Sigmoid colon (tissue), 7 donors: ENCODE measurements around the gene IRF2BPL. TPM values are rescaled to one million over a fixed set of nuclear protein-coding genes. Genes with fewer than 3 reads are reported as not detected.

Source experiments
- DNase-seq: peaks from one replicate; pipeline ENCODE4 v3.0.0-alpha.2; 2019
- H3K27ac ChIP-seq, 4 donors: fragments of 200-600 bp; sonication (generic); one replicate each; pipeline ENCODE4 v1.5.1; 2016 to 2019; ENCODE audit warnings: mild to moderate bottlenecking in 1 of 4
- H3K27me3 ChIP-seq, 3 donors: fragments of 200-600 bp; sonication (generic); one replicate each; pipeline ENCODE4 v1.5.1; 2019; ENCODE audit warnings: mild to moderate bottlenecking in 1 of 3
- H3K36me3 ChIP-seq, 4 donors: fragments of 200-600 bp; sonication (generic); one replicate each; pipeline ENCODE4 v1.5.1; 2016 to 2019
- H3K4me1 ChIP-seq, 4 donors: fragments of 200-600 bp; sonication (generic); one replicate each; pipeline ENCODE4 v1.5.1; 2017 to 2019
- H3K4me3 ChIP-seq, 4 donors: fragments of 200-600 bp; sonication (generic); one replicate each; pipeline ENCODE4 v1.5.1; 2017 to 2019; ENCODE audit warnings: mild to moderate bottlenecking in 2 of 4, moderate library complexity in 1 of 4
- H3K9me3 ChIP-seq, 4 donors: fragments of 200-600 bp in 3 of 4; sonication (generic) in 3 of 4; one replicate each; pipeline versions ENCODE4 v1.5.1 to v1.6.1; 2013 to 2019
- EP300 ChIP-seq, 4 donors: sonication (generic); formaldehyde crosslinking; IDR thresholded peaks; one replicate each; pipeline ENCODE4 v1.6.1; 2017; ENCODE audit warnings: antibody characterized with exemption in 4 of 4
- POLR2A ChIP-seq, 2 donors: fragments of 450-650 bp; IDR thresholded peaks; one replicate each; pipeline ENCODE4 v1.6.1; 2016; ENCODE audit warnings: antibody characterized with exemption in 2 of 2, mild to moderate bottlenecking in 2 of 2, moderate library complexity in 2 of 2
- POLR2AphosphoS5 ChIP-seq, 4 donors: sonication (generic); formaldehyde crosslinking; IDR thresholded peaks; one replicate each; pipeline ENCODE4 v1.6.1; 2017; ENCODE audit warnings: antibody characterized with exemption in 4 of 4
- WGBS, 2 donors: extraction: QIAGEN DNeasy Blood & Tissue Kit; methylation state at CpG; one replicate each; pipeline ENCODE4 v1.1.7; 2013; 5-methylcytosine and 5-hydroxymethylcytosine counted together
- intact Hi-C: fragments of 100-400 bp; cut with DNase I; formaldehyde crosslinking; loops from one replicate; pipeline ENCODE4 v1.15.1; 2023
- polyA plus RNA-seq, 3 donors: library from polyadenylated mRNA; stranded (reverse); fragments of 200-250 nt; gene quantifications; one replicate each; pipeline ENCODE4 v1.2.3, GENCODE V29; 2013
- total RNA-seq, 4 donors: library from RNA; depleted of rRNA; stranded (reverse); fragments of >200 nt; gene quantifications; one replicate each; pipeline ENCODE4 v1.1.0, GENCODE V29; 2016
- TF ChIP-seq, protein P1 (sequence below), 4 experiments: fragments of 450-650 bp in 3 of 4; fragments of 200-600 bp in 1 of 4; IDR thresholded peaks; one replicate each; pipeline ENCODE4 v1.5.1; 2016 to 2019; ENCODE audit warnings: antibody characterized with exemption in 4 of 4, mild to moderate bottlenecking in 3 of 4, moderate library complexity in 2 of 4
- donor health status: healthy with polysubstance abuse.
- donor health status: Bipolar disorder and iron deficiency.
- donor health status: healthy.

The IRF2BPL gene
- total and polyA plus RNA-seq, 7 donors, result 3.0 to 63.1 (median 34.7) TPM

DNA sequence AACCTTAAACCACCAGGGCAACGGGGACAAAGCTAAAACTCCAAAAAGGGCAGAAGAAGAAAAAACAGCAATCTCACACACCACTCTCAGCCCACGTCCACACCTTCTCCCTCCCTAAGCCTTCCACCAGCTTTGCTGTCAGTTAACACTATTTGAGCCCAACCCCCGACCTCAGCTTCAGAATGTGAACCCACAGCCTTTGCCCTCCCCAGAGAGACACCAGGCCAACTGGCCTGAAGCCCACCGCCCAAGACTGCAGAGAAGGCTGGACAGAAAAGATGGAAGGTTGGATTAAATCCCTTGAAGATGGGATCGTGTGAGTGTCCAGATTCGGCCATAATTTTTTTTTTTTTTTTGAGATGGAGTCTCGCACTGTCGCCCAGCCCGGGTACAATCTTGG, 22.4 kb downstream of the IRF2BPL start:
- 84% methylated on average over 9 of the region's 9 CpGs for WGBS, 2 donors

DNA sequence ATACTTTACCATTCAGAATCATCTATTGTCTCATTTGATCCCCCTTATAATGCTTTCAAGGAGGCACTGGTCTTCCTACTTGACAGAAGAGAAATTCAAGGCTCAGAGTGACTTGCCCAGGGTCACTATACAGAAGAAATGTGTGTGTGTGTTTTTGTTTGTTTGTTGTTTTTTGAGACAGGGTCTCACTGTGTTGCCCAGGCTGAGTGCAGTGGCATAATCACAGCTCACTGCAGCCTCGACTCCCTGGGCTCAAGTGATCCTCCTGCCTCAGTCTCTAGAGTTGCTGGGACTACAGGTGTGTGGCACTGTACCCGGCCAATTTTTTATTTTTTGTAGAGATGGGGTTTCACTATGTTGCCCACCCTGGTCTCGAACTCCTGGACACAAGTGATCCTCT, 22.9 kb downstream of the IRF2BPL start:
- no peak for DNase-seq
- intact Hi-C loops, result no loop called here
- no peak for TF ChIP-seq EP300 (IDR thresholded peaks at IDR 0.05)
- no peak for TF ChIP-seq POLR2AphosphoS5 (IDR thresholded peaks at IDR 0.05)
- TF ChIP-seq, protein P1, sequence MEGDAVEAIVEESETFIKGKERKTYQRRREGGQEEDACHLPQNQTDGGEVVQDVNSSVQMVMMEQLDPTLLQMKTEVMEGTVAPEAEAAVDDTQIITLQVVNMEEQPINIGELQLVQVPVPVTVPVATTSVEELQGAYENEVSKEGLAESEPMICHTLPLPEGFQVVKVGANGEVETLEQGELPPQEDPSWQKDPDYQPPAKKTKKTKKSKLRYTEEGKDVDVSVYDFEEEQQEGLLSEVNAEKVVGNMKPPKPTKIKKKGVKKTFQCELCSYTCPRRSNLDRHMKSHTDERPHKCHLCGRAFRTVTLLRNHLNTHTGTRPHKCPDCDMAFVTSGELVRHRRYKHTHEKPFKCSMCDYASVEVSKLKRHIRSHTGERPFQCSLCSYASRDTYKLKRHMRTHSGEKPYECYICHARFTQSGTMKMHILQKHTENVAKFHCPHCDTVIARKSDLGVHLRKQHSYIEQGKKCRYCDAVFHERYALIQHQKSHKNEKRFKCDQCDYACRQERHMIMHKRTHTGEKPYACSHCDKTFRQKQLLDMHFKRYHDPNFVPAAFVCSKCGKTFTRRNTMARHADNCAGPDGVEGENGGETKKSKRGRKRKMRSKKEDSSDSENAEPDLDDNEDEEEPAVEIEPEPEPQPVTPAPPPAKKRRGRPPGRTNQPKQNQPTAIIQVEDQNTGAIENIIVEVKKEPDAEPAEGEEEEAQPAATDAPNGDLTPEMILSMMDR (IDR thresholded peaks at IDR 0.05), result no peak
- no peak for TF ChIP-seq POLR2A (IDR thresholded peaks at IDR 0.05)
- Histone ChIP-seq H3K4me1 (peaks cover 0 to 31% (median 23%) of the 10 kb centered on the region in 4 donors), H3K27me3 (no peaks in the 10 kb centered on the region), H3K27ac (no peak overlapping the region), H3K36me3 (no peaks in the 10 kb centered on the region), H3K9me3 (no peaks in the 10 kb centered on the region), H3K4me3 (no peak overlapping the region)
- 90 to 92% methylated on average over 3 of the region's 3 CpGs for WGBS, 2 donors

More for the DNA sequence above, 22.4 kb downstream of the IRF2BPL start:
- TF ChIP-seq POLR2AphosphoS5 (IDR thresholded peaks at IDR 0.05), result no peak
- TF ChIP-seq POLR2A (IDR thresholded peaks at IDR 0.05), result no peak
- no peak for TF ChIP-seq EP300 (IDR thresholded peaks at IDR 0.05)
- TF ChIP-seq, protein P1 (IDR thresholded peaks at IDR 0.05), result no peak
- H3K36me3 ChIP-seq, result no peaks in the 10 kb centered on the region
- peaks cover 0 to 25% (median 18%) of the 10 kb centered on the region in 4 donors for H3K4me1 ChIP-seq
- H3K9me3 ChIP-seq, result no peaks in the 10 kb centered on the region
- no peak overlapping the region for H3K4me3 ChIP-seq
- no peak overlapping the region for H3K27ac ChIP-seq
- no peaks in the 10 kb centered on the region for H3K27me3 ChIP-seq
- DNase-seq, result no peak
- intact Hi-C loops, result no loop called here

DNA sequence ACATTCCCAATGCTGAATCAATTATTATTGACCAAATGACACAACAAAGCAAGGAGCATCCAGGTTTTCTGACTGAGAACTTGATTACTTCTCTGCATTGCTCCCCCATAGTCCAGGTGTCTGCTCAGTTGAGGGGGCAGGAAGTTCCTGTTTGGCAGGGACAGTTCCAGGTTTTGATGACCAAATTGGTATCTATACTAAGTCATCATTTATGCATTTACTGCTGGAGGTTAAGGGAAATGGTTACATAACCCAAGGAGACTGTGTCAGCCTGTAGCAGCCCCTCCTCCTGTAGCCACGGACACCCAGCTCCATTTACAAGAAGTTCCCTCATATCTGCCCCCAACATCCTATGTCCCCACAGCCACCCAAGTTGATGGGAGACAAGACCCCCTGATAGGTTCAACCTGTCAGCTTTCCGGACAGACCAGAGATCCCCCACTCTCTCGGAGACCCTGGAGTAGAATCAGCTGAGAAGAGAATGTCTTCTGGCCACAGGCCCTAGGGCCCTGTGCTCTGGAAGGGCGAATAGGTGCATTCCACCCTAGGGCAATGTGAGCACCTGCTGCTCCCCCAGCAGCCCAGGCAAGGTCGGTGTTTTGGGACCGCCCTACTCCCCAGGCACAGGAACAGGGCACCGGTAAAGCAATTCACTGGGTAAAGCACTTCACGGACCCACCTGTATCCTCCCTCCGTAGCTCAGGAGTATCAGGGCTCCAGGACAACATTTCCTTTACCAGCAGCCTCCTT, 23.6 kb downstream of the IRF2BPL start:
- Histone ChIP-seq H3K4me3 (no peak overlapping the region), H3K36me3 (no peaks in the 10 kb centered on the region), H3K27me3 (no peaks in the 10 kb centered on the region), H3K4me1 (peaks cover 0 to 37% (median 30%) of the 10 kb centered on the region in 4 donors), H3K9me3 (no peaks in the 10 kb centered on the region), H3K27ac (no peak overlapping the region)
- WGBS, 2 donors, result 66 to 73% methylated on average over 9 of the region's 9 CpGs
- intact Hi-C loops, result no loop called here
- no peak for DNase-seq
- TF ChIP-seq EP300 (IDR thresholded peaks at IDR 0.05) (no peak), POLR2A (IDR thresholded peaks at IDR 0.05) (no peak), POLR2AphosphoS5 (IDR thresholded peaks at IDR 0.05) (no peak)
- TF ChIP-seq, protein P1 (IDR thresholded peaks at IDR 0.05), result no peak

DNA sequence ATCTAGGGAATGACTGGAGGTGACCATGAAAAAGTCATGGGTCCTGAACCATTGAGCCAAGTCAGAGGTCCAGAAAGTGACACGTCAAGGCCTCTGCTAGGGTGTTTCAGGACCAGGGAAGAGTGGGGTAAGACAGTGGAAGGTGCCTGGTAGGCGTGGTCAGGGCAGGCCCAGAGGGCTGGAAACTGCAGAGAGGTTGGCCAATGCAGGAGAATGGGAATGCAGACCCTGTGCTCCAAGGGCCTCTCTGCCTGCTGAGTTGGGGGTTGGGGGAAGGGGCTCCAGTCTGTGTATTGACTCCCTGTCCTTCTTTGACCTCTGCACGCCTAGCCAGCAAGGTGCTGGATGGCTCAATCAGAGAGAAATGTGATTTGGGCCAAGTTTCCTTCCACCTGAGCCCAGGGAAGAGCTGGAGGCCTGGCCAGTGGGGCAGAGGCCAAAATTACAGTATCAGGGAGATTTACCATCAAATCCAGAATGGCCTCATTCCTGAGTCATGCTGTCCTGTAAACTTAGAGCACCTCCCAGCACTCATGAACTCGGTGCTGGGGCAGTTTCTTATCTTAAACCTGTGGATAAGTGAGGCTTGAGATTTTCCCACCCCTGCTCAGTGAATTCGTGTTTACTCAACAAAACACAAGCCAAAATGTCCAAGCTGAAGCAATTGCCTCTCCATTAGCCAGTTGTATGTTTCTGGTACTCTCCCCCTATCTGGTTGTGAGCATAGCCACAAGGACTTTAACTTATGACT, 24.4 kb downstream of the IRF2BPL start:
- WGBS, 2 donors, result 56 to 78% methylated on average over 5 of the region's 5 CpGs
- H3K27ac ChIP-seq, result no peak overlapping the region
- intact Hi-C loops, result no loop called here
- H3K27me3 ChIP-seq, result no peaks in the 10 kb centered on the region
- no peak for DNase-seq
- H3K9me3 ChIP-seq, result no peaks in the 10 kb centered on the region
- H3K4me1 ChIP-seq, result peaks cover 0 to 38% (median 34%) of the 10 kb centered on the region in 4 donors
- TF ChIP-seq, protein P1 (IDR thresholded peaks at IDR 0.05), result no peak
- TF ChIP-seq POLR2AphosphoS5 (IDR thresholded peaks at IDR 0.05) (no peak), POLR2A (IDR thresholded peaks at IDR 0.05) (no peak), EP300 (IDR thresholded peaks at IDR 0.05) (no peak)
- no peaks in the 10 kb centered on the region for H3K36me3 ChIP-seq
- no peak overlapping the region for H3K4me3 ChIP-seq
